Tibial nerve (tissue), 4 donors: Measurements from ENCODE around the gene ZC3H12A. TPM values are rescaled to one million over a fixed set of nuclear protein-coding genes. Genes with fewer than 3 reads are reported as not detected.
"Not testable (repeated sequence)": the region's sequence is repeated elsewhere in the genome, so short reads cannot be mapped to it uniquely, and the experiment has no call there.

Experiments
- DNase-seq, 2 donors: peaks; one replicate each; pipeline ENCODE4 v3.0.0-alpha.2; 2019; ENCODE audit warnings: low spot score in 2 of 2
- H3K27ac ChIP-seq, 4 donors: fragments of 200-600 bp; sonication (generic) in 3 of 4; one replicate each; pipeline ENCODE4 v1.5.1; 2017 to 2019; ENCODE audit warnings: mild to moderate bottlenecking in 1 of 4
- H3K27me3 ChIP-seq, 2 donors: fragments of 200-600 bp; sonication (generic) in 1 of 2; one replicate each; pipeline versions ENCODE4 v1.5.1 to v1.6.0; 2017 to 2019
- H3K36me3 ChIP-seq, 3 donors: fragments of 200-600 bp; sonication (generic); one replicate each; pipeline ENCODE4 v1.5.1; 2018 to 2019
- H3K4me1 ChIP-seq, 4 donors: fragments of 200-600 bp; sonication (generic) in 3 of 4; one replicate each; pipeline ENCODE4 v1.5.1; 2017 to 2019
- H3K4me3 ChIP-seq, 4 donors: fragments of 200-600 bp; sonication (generic) in 3 of 4; one replicate each; pipeline ENCODE4 v1.5.1; 2017 to 2019; ENCODE audit warnings: mild to moderate bottlenecking in 1 of 4, moderate library complexity in 1 of 4
- H3K9me3 ChIP-seq, 4 donors: fragments of 200-600 bp; sonication (generic) in 3 of 4; one replicate each; pipeline ENCODE4 v1.5.1; 2017 to 2019
- CTCF ChIP-seq, 5 experiments: fragments of 200-600 bp in 3 of 5; fragments of 450-650 bp in 2 of 5; sonication (generic) in 3 of 5; IDR thresholded peaks; one replicate each; pipeline ENCODE4 v1.5.1; 2016 to 2019; ENCODE audit warnings: antibody characterized with exemption in 5 of 5, mild to moderate bottlenecking in 3 of 5, moderate library complexity in 2 of 5
- EP300 ChIP-seq, 2 donors: sonication (generic); formaldehyde crosslinking; IDR thresholded peaks; one replicate each; pipeline ENCODE4 v1.6.1; 2017; ENCODE audit warnings: antibody characterized with exemption in 2 of 2, mild to moderate bottlenecking in 1 of 2
- POLR2A ChIP-seq, 2 donors: fragments of 450-650 bp; IDR thresholded peaks; one replicate each; pipeline ENCODE4 v1.6.1; 2017; ENCODE audit warnings: antibody characterized with exemption in 2 of 2, mild to moderate bottlenecking in 2 of 2, moderate library complexity in 2 of 2
- WGBS, 2 donors: methylation state at CpG; one replicate each; pipeline ENCODE4 v1.1.5; 2018; 5-methylcytosine and 5-hydroxymethylcytosine counted together
- total RNA-seq, 4 donors: library from RNA; depleted of rRNA; stranded (reverse); fragments of >200 nt; gene quantifications; one replicate each; pipeline ENCODE4 v1.1.0, GENCODE V29; 2016

Gene ZC3H12A
- total RNA-seq, 4 donors from 2014 or later: 7.9 to 15.7 (median 10.9) TPM

GRCh38 chr1:37513795-37514349, 39.5 kb downstream of the ZC3H12A start:
- TF ChIP-seq POLR2A (IDR thresholded peaks at IDR 0.05) (no peak), EP300 (IDR thresholded peaks at IDR 0.05) (no peak), CTCF (IDR thresholded peaks at IDR 0.05) (no peak)
- Histone ChIP-seq H3K9me3 (no peaks in the 10 kb centered on the region), H3K4me3 (peak overlapping the region; percentile 56 to 71 (median 66)), H3K27me3 (no peaks in the 10 kb centered on the region), H3K27ac (peak overlapping the region; percentile 76 to 96 (median 93)), H3K4me1 (peaks cover 0 to 33% (median 8%) of the 10 kb centered on the region in 4 donors), H3K36me3 (peaks cover 0 to 32% (median 0%) of the 10 kb centered on the region in 3 donors)
- WGBS, 2 donors: 2 to 6% methylated on average over 25 to 26 of the region's 26 CpGs
- no peak for DNase-seq

- H3K27me3 ChIP-seq: no peaks in the 10 kb centered on the region
- peak in 1 of 2 donors; percentile 85 for TF ChIP-seq EP300 (IDR thresholded peaks at IDR 0.05)
- peak; percentile 90 to 94 (median 90) for TF ChIP-seq CTCF (IDR thresholded peaks at IDR 0.05)
- peak; percentile 58 to 66 for TF ChIP-seq POLR2A (IDR thresholded peaks at IDR 0.05)
- DNase-seq: peak; percentile 62 to 70
- peak within 1 kb of the TSS; percentile 76 to 96 (median 93) for H3K27ac ChIP-seq
- H3K36me3 ChIP-seq: peaks cover 0 to 25% (median 0%) of the 10 kb centered on the region in 3 donors
- 0% methylated on average over 65 to 68 of the region's 100 CpGs for WGBS, 2 donors
- no peaks in the 10 kb centered on the region for H3K9me3 ChIP-seq
- peaks cover 0 to 31% (median 8%) of the 10 kb centered on the region in 4 donors for H3K4me1 ChIP-seq
- H3K4me3 ChIP-seq: peak within 1 kb of the TSS; percentile 56 to 71 (median 66)
These were observed 40.2 kb downstream of the ZC3H12A start, which contains the start of gene MEAF6 for GRCh38 chr1:37514350-37515184. Gene MEAF6, minus strand, starts transcription at chr1:37514766. Its CDS starts 20 bp downstream, at chr1:37514746.

GRCh38 chr1:37515185-37516034, 41.0 kb downstream of the ZC3H12A start:
- DNase-seq: no peak
- Histone ChIP-seq H3K4me1 (peaks cover 0 to 31% (median 8%) of the 10 kb centered on the region in 4 donors), H3K4me3 (peak overlapping the region; percentile 56 to 71 (median 66))

GRCh38 chr1:37517569-37517968, 43.2 kb downstream of the ZC3H12A start:
- TF ChIP-seq POLR2A (IDR thresholded peaks at IDR 0.05) (no peak), EP300 (IDR thresholded peaks at IDR 0.05) (no peak), CTCF (IDR thresholded peaks at IDR 0.05) (no peak)
- H3K36me3 ChIP-seq: peaks cover 0 to 6% (median 0%) of the 10 kb centered on the region in 3 donors
- no peaks in the 10 kb centered on the region for H3K9me3 ChIP-seq
- DNase-seq: no peak
- H3K27me3 ChIP-seq: no peaks in the 10 kb centered on the region
- H3K4me1 ChIP-seq: peaks cover 0 to 19% (median 8%) of the 10 kb centered on the region in 4 donors
- H3K4me3 ChIP-seq: no peak overlapping the region
- H3K27ac ChIP-seq: no peak overlapping the region
- 61 to 69% methylated on average over 1 of the region's 1 CpG for WGBS, 2 donors

More at GRCh38 chr1:37515185-37516034, 41.0 kb downstream of the ZC3H12A start:
- H3K27me3 ChIP-seq: no peaks in the 10 kb centered on the region
- TF ChIP-seq POLR2A (IDR thresholded peaks at IDR 0.05): no peak
- TF ChIP-seq CTCF (IDR thresholded peaks at IDR 0.05): no peak
- no peaks in the 10 kb centered on the region for H3K9me3 ChIP-seq
- WGBS, 2 donors: 70 to 76% methylated on average over 18 of the region's 18 CpGs
- peak overlapping the region; percentile 76 to 96 (median 93) for H3K27ac ChIP-seq
- H3K36me3 ChIP-seq: peaks cover 0 to 22% (median 0%) of the 10 kb centered on the region in 3 donors

- not testable (repeated sequence) for H3K27me3 ChIP-seq, H3K9me3 ChIP-seq, H3K4me3 ChIP-seq, DNase-seq, H3K27ac ChIP-seq, H3K36me3 ChIP-seq
- whole genome bisulfite sequencing, 2 donors: 97% methylated on average over 6 of the region's 31 CpGs; no CpG with 5 or more reads in 1 of the 2 donors
- H3K4me1 ChIP-seq: peaks cover 0 to 13% (median 7%) of the 10 kb centered on the region in 4 donors
These were observed 43.9 kb downstream of the ZC3H12A start for GRCh38 chr1:37518241-37518640.

GRCh38 chr1:37518929-37519328, 44.5 kb downstream of the ZC3H12A start:
- H3K4me1 ChIP-seq, H3K27me3 ChIP-seq, DNase-seq, H3K36me3 ChIP-seq, H3K27ac ChIP-seq, H3K9me3 ChIP-seq: not testable (repeated sequence)
- peak overlapping the region in 1 of 4 donors; percentile 9 for H3K4me3 ChIP-seq
- whole genome bisulfite sequencing, 2 donors: 45 to 48% methylated on average over 15 of the region's 15 CpGs
